Middle frontal gyrus (tissue), 1 donor: ENCODE data around the gene BYSL.

Experiments
- DNase-seq: peaks from one replicate; pipeline ENCODE4 v3.0.0-alpha.2; 2015; ENCODE audit warnings: low spot score; ENCODE audit errors: extremely low spot score

Gene BYSL

GRCh38 chr6:41914869-41915530 is 6.3 kb upstream of the BYSL start:
- no peak for DNase-seq

GRCh38 chr6:41917528-41917927 is 3.8 kb upstream of the BYSL start:
- no peak for DNase-seq

GRCh38 chr6:41921712-41921998 is 356 bp downstream of the BYSL start:
- DNase-seq: no peak

GRCh38 chr6:41922154-41922553 is 855 bp downstream of the BYSL start:
- DNase-seq: no peak

- DNase-seq: no peak
Measured at GRCh38 chr6:41927253-41927652, 6.0 kb downstream of the BYSL start.

GRCh38 chr6:41929924-41930323 is 8.6 kb downstream of the BYSL start:
- no peak for DNase-seq

- DNase-seq: no peak
Measured at GRCh38 chr6:41931792-41932191, 10.5 kb downstream of the BYSL start.

- DNase-seq: no peak
Measured at GRCh38 chr6:41932378-41932777, 11.1 kb downstream of the BYSL start.

GRCh38 chr6:41934278-41935192 is 13.2 kb downstream of the BYSL start:
- DNase-seq: no peak

GRCh38 chr6:41935193-41935574 is 13.9 kb downstream of the BYSL start:
- no peak for DNase-seq

GRCh38 chr6:41935685-41936072 is 14.4 kb downstream of the BYSL start:
- no peak for DNase-seq

- DNase-seq: peak; percentile 72
Measured at GRCh38 chr6:41936073-41936837, 15.0 kb downstream of the BYSL start.

GRCh38 chr6:41937472-41937860 is 16.2 kb downstream of the BYSL start:
- DNase-seq: no peak

- DNase-seq: no peak
Measured at GRCh38 chr6:41937861-41938574, 16.7 kb downstream of the BYSL start.

- DNase-seq: no peak
Measured at GRCh38 chr6:41938590-41939175, 17.4 kb downstream of the BYSL start.

- no peak for DNase-seq
Measured at GRCh38 chr6:41939176-41939847, 18.0 kb downstream of the BYSL start.

GRCh38 chr6:41939848-41940758 is 18.8 kb downstream of the BYSL start:
- DNase-seq: no peak

- peak; percentile 53 for DNase-seq
Measured at GRCh38 chr6:41940759-41941279, 19.5 kb downstream of the BYSL start.
